Measurements from ENCODE around the gene NCKAP5.

- no peak for TF ChIP-seq CTCF (IDR thresholded peaks at IDR 0.05; ENCODE audit: insufficient read depth, low read length)
- no peak for TF ChIP-seq GABPA (IDR thresholded peaks at IDR 0.05; ENCODE audit: low read depth)
Observed at GRCh38 chr2:133352719-133353118, 215.5 kb downstream of the NCKAP5 start.

Measured in HL-60 (cell line).